HEK293 (cell line): ENCODE measurements around the gene GRK3.

Experiments
- CTCF ChIA-PET: fragments of 350-600 bp; formaldehyde crosslinking; extraction: SDS; loops from one replicate; lab custom pipeline; 2021; ENCODE audit warnings: antibody characterized with exemption; lab: Yijun Ruan, JAX
- POLR2A ChIA-PET: fragments of 300-600 bp; formaldehyde crosslinking; extraction: SDS; loops from one replicate; lab custom pipeline; 2020; ENCODE audit warnings: antibody characterized with exemption, inconsistent platforms; lab: Yijun Ruan, JAX
- H3K27ac ChIP-seq: fragments of 200-500 bp; sonication (Bioruptor generic); 2 replicates; pipeline ENCODE4 v1.5.1; 2014; ENCODE audit warnings: low read depth, low read length, control low read depth, inconsistent platforms; ENCODE audit errors: extremely low read depth
- H3K36me3 ChIP-seq, 2 experiments: fragments of 200-500 bp in 1 of 2; sonication (Bioruptor generic) in 1 of 2; 1 replicate in 1 of 2; 2 replicates in 1 of 2; pipeline ENCODE4 v1.5.1; 2014 to 2017; ENCODE audit warnings: inconsistent platforms in 2 of 2, low read length in 2 of 2; ENCODE audit not compliant: control insufficient read depth in 2 of 2, insufficient read depth in 1 of 2
- H3K4me1 ChIP-seq: fragments of 200-500 bp; sonication (Bioruptor generic); 2 replicates; pipeline ENCODE4 v1.5.1; 2014; ENCODE audit warnings: mild to moderate bottlenecking, low read length, inconsistent platforms; ENCODE audit not compliant: control insufficient read depth, insufficient read depth
- H3K4me3 ChIP-seq: 2 replicates; pipeline ENCODE4 v1.5.1; 2011; ENCODE audit warnings: low read depth, mild to moderate bottlenecking, control low read depth, low read length, moderate library complexity
- H3K9me3 ChIP-seq: fragments of 200-500 bp; sonication (Bioruptor generic); 2 replicates; pipeline ENCODE4 v1.5.1; 2014; ENCODE audit warnings: low read depth, low read length, inconsistent platforms; ENCODE audit not compliant: control insufficient read depth, insufficient read depth
- ATF2 ChIP-seq: fragments of 450-650 bp; formaldehyde crosslinking; IDR thresholded peaks from 2 replicates; pipeline ENCODE4 v1.5.1; 2016; ENCODE audit warnings: missing biosample characterization, missing genetic modification characterization, low read depth
- FEZF1 ChIP-seq: fragments of 450-650 bp; formaldehyde crosslinking; IDR thresholded peaks from 2 replicates; pipeline ENCODE4 v1.5.1; 2016; ENCODE audit warnings: missing biosample characterization, missing genetic modification characterization
- GLIS2 ChIP-seq: fragments of 450-650 bp; formaldehyde crosslinking; IDR thresholded peaks from 2 replicates; pipeline ENCODE4 v1.5.1; 2016; ENCODE audit warnings: missing biosample characterization, missing genetic modification characterization
- IKZF3 ChIP-seq: fragments of 450-650 bp; IDR thresholded peaks from 2 replicates; pipeline ENCODE4 v1.5.0; 2018; ENCODE audit warnings: missing biosample characterization, mild to moderate bottlenecking, missing genetic modification characterization, moderate library complexity
- OSR2 ChIP-seq: fragments of 450-650 bp; formaldehyde crosslinking; IDR thresholded peaks from 2 replicates; pipeline ENCODE4 v1.5.1; 2016; ENCODE audit warnings: missing biosample characterization, missing genetic modification characterization
- REST ChIP-seq: fragments of 450-650 bp; formaldehyde crosslinking; IDR thresholded peaks from 2 replicates; pipeline ENCODE4 v1.5.1; 2016; ENCODE audit warnings: missing biosample characterization, missing genetic modification characterization
- SCRT1 ChIP-seq: fragments of 450-650 bp; formaldehyde crosslinking; IDR thresholded peaks from 2 replicates; pipeline ENCODE4 v1.5.1; 2016; ENCODE audit warnings: missing biosample characterization, missing genetic modification characterization, borderline replicate concordance
- ZBTB20 ChIP-seq: fragments of 450-650 bp; formaldehyde crosslinking; IDR thresholded peaks from 2 replicates; pipeline ENCODE4 v1.5.1; 2016; ENCODE audit warnings: missing biosample characterization, missing genetic modification characterization
- ZNF112 ChIP-seq: fragments of 450-650 bp; formaldehyde crosslinking; IDR thresholded peaks from 2 replicates; pipeline ENCODE4 v1.5.0; 2017; ENCODE audit warnings: missing biosample characterization, missing genetic modification characterization
- ZNF140 ChIP-seq: fragments of 450-650 bp; formaldehyde crosslinking; IDR thresholded peaks from 2 replicates; pipeline ENCODE4 v1.5.1; 2016; ENCODE audit warnings: missing biosample characterization, missing genetic modification characterization
- ZNF18 ChIP-seq: fragments of 450-650 bp; formaldehyde crosslinking; IDR thresholded peaks from 2 replicates; pipeline ENCODE4 v1.5.1; 2016; ENCODE audit warnings: missing biosample characterization, missing genetic modification characterization
- ZNF2 ChIP-seq: fragments of 450-650 bp; formaldehyde crosslinking; IDR thresholded peaks from 2 replicates; pipeline ENCODE4 v1.5.1; 2016; ENCODE audit warnings: missing biosample characterization, missing genetic modification characterization
- ZNF266 ChIP-seq: fragments of 450-650 bp; formaldehyde crosslinking; IDR thresholded peaks from 2 replicates; pipeline ENCODE4 v1.5.1; 2016; ENCODE audit warnings: missing biosample characterization, missing genetic modification characterization, low read depth
- ZNF280D ChIP-seq: fragments of 450-650 bp; formaldehyde crosslinking; IDR thresholded peaks from 2 replicates; pipeline ENCODE4 v1.5.1; 2016; ENCODE audit warnings: missing biosample characterization, missing genetic modification characterization
- ZNF292 ChIP-seq: fragments of 450-650 bp; formaldehyde crosslinking; IDR thresholded peaks from 2 replicates; pipeline ENCODE4 v1.5.1; 2016; ENCODE audit warnings: low read depth, missing biosample characterization, missing genetic modification characterization, borderline replicate concordance
- ZNF341 ChIP-seq: fragments of 450-650 bp; formaldehyde crosslinking; IDR thresholded peaks from 2 replicates; pipeline ENCODE4; 2016; ENCODE audit warnings: low read depth, missing biosample characterization, missing genetic modification characterization
- ZNF362 ChIP-seq: fragments of 450-650 bp; formaldehyde crosslinking; IDR thresholded peaks from 2 replicates; pipeline ENCODE4 v1.5.1; 2016; ENCODE audit warnings: missing biosample characterization, missing genetic modification characterization
- ZNF391 ChIP-seq: fragments of 450-650 bp; formaldehyde crosslinking; IDR thresholded peaks from 2 replicates; pipeline ENCODE4 v1.5.1; 2016; ENCODE audit warnings: low read depth, missing biosample characterization, missing genetic modification characterization, borderline replicate concordance
- ZNF394 ChIP-seq: fragments of 450-650 bp; formaldehyde crosslinking; IDR thresholded peaks from 2 replicates; pipeline ENCODE4 v1.5.1; 2016; ENCODE audit warnings: missing biosample characterization, missing genetic modification characterization, mild to moderate bottlenecking, moderate library complexity, borderline replicate concordance
- ZNF433 ChIP-seq: fragments of 450-650 bp; formaldehyde crosslinking; IDR thresholded peaks from 2 replicates; pipeline ENCODE4 v1.5.1; 2016; ENCODE audit warnings: missing biosample characterization, missing genetic modification characterization, low read depth
- ZNF530 ChIP-seq: fragments of 450-650 bp; formaldehyde crosslinking; IDR thresholded peaks from 2 replicates; pipeline ENCODE4 v1.5.1; 2016; ENCODE audit warnings: low read depth, missing biosample characterization, missing genetic modification characterization
- ZNF600 ChIP-seq: fragments of 450-650 bp; formaldehyde crosslinking; IDR thresholded peaks from 2 replicates; pipeline ENCODE4 v1.5.1; 2016; ENCODE audit warnings: missing biosample characterization, missing genetic modification characterization
- ZNF677 ChIP-seq: fragments of 450-650 bp; IDR thresholded peaks from 2 replicates; pipeline ENCODE4 v1.5.0; 2018; ENCODE audit warnings: missing biosample characterization, mild to moderate bottlenecking, missing genetic modification characterization, moderate library complexity
- ZNF76 ChIP-seq: fragments of 450-650 bp; formaldehyde crosslinking; IDR thresholded peaks from 2 replicates; pipeline ENCODE4; 2016; ENCODE audit warnings: low read depth, missing biosample characterization, missing genetic modification characterization, borderline replicate concordance
- ZNF777 ChIP-seq: fragments of 450-650 bp; formaldehyde crosslinking; IDR thresholded peaks from 2 replicates; pipeline ENCODE4 v1.5.1; 2017; ENCODE audit warnings: missing biosample characterization, missing genetic modification characterization, borderline replicate concordance

Gene GRK3

GRCh38 chr22:25745341-25746011 lies 181.0 kb downstream of the GRK3 start (continued):
- TF ChIP-seq REST (tag by site-specific recombination), result no peak
- TF ChIP-seq ZNF362, result no peak
- TF ChIP-seq ZNF433 (tag by site-specific recombination), result no peak
- no peak for TF ChIP-seq ZNF530
- TF ChIP-seq ZNF391 (tag by site-specific recombination), result no peak
- TF ChIP-seq ZBTB20 (tag by site-specific recombination), result no peak
- TF ChIP-seq ZNF140 (tag by site-specific recombination), result no peak
- TF ChIP-seq ZNF777, result no peak
- TF ChIP-seq SCRT1 (tag by site-specific recombination), result no peak
- TF ChIP-seq ZNF112 (tag by site-specific recombination), result no peak
- TF ChIP-seq ZNF394 (tag by site-specific recombination), result no peak

GRCh38 chr22:25746012-25746373 lies 181.5 kb downstream of the GRK3 start:
- no peaks in the 10 kb centered on the region for H3K36me3 ChIP-seq
- no peaks in the 10 kb centered on the region for H3K4me1 ChIP-seq
- CTCF ChIA-PET, result interaction anchor here (2.1 kb wide), 1 partner anchor 27 kb away, joined by 7 read pairs; no protein-coding TSS in a partner anchor
- no peaks in the 10 kb centered on the region for H3K9me3 ChIP-seq
- no peak overlapping the region for H3K4me3 ChIP-seq
- no peak for TF ChIP-seq ZNF280D (tag by site-specific recombination)
- TF ChIP-seq OSR2, result no peak
- no peak for TF ChIP-seq ZNF600 (tag by site-specific recombination)
- no peak for TF ChIP-seq ATF2 (tag by site-specific recombination)
- no peak for TF ChIP-seq ZNF341 (tag by site-specific recombination)
- no peak for TF ChIP-seq ZNF266 (tag by site-specific recombination)
- no peak for TF ChIP-seq ZNF677
- no peak for TF ChIP-seq ZNF292 (tag by site-specific recombination)
- no peak for TF ChIP-seq ZNF2 (tag by site-specific recombination)
- TF ChIP-seq IKZF3 (tag by site-specific recombination), result no peak
- TF ChIP-seq ZNF76 (tag by site-specific recombination), result no peak
- TF ChIP-seq GLIS2 (tag by site-specific recombination), result no peak
- no peak for TF ChIP-seq FEZF1 (tag by site-specific recombination)
- no peak for TF ChIP-seq ZNF18 (tag by site-specific recombination)
- H3K27ac ChIP-seq, result no peak overlapping the region
- POLR2A ChIA-PET, result no interaction called here
